IMR-90 (cell line): ENCODE results near the gene MCUB. TPM values are rescaled to one million over a fixed set of nuclear protein-coding genes. Genes with fewer than 3 reads are reported as not detected.

Experiments used
- ATAC-seq: fragments of 200-7000 bp; cut with Tn5 transposase; 2 replicates; pipeline ENCODE4 v1.9.1; 2020; ENCODE audit warnings: low read depth, mild to moderate bottlenecking, moderate library complexity
- BruUV-seq: library from RNA; stranded (reverse); fragments of 400-500 nt; replicated peaks from 2 replicates; lab custom pipeline; 2021; lab: Mats Ljungman, UMichigan
- CTCF ChIA-PET: fragments of 300-600 bp; formaldehyde crosslinking; extraction: SDS; loops from one replicate; lab custom pipeline; 2021; ENCODE audit warnings: antibody characterized with exemption; lab: Yijun Ruan, JAX
- POLR2A ChIA-PET: fragments of 300-600 bp; sonication (Branson Sonifier 250); formaldehyde crosslinking; loops from one replicate; lab custom pipeline; 2022; ENCODE audit warnings: antibody characterized with exemption; ENCODE audit not compliant: unreplicated experiment; lab: Charles Lee
- DNase-seq: peaks from one replicate; pipeline ENCODE4 v3.0.0; 2013
- H2AFZ ChIP-seq: replicated peaks from 2 replicates; pipeline ENCODE3; 2013; ENCODE audit warnings: low read length, mild to moderate bottlenecking; ENCODE audit not compliant: poor library complexity
- H2AK5ac ChIP-seq: 2 replicates; pipeline ENCODE4 v1.6.1; 2013; ENCODE audit warnings: low read depth, low read length, inconsistent platforms
- H2AK9ac ChIP-seq: replicated peaks from 2 replicates; pipeline ENCODE3; 2013; ENCODE audit warnings: mild to moderate bottlenecking, low read depth, low read length, moderate library complexity; ENCODE audit not compliant: poor library complexity
- H2BK120ac ChIP-seq: 2 replicates; pipeline ENCODE4 v1.6.1; 2013; ENCODE audit warnings: low read depth, low read length, inconsistent platforms
- H2BK15ac ChIP-seq: 3 replicates; pipeline ENCODE4 v1.6.1; 2013; ENCODE audit warnings: low read depth, low read length, inconsistent platforms
- H2BK20ac ChIP-seq: 2 replicates; pipeline ENCODE4 v1.6.1; 2013; ENCODE audit warnings: low read depth, mild to moderate bottlenecking, inconsistent platforms, low read length, moderate library complexity
- H2BK5ac ChIP-seq: 2 replicates; pipeline ENCODE4 v1.6.1; 2013; ENCODE audit warnings: mild to moderate bottlenecking, low read depth, low read length, inconsistent platforms; ENCODE audit not compliant: poor library complexity, severe bottlenecking
- H3K14ac ChIP-seq: replicated peaks from 2 replicates; pipeline ENCODE4 v1.6.1; 2013; ENCODE audit warnings: low read depth, low read length, inconsistent platforms
- H3K18ac ChIP-seq: 2 replicates; pipeline ENCODE4 v1.6.1; 2013; ENCODE audit warnings: low read depth, low read length, control low read depth
- H3K23ac ChIP-seq: 2 replicates; pipeline ENCODE4 v1.6.1; 2013; ENCODE audit warnings: low read depth, low read length, inconsistent platforms
- H3K27ac ChIP-seq: 2 replicates; pipeline ENCODE4 v1.5.1; 2013; ENCODE audit warnings: mild to moderate bottlenecking, control low read depth, low read length; ENCODE audit not compliant: insufficient read depth
- H3K27me3 ChIP-seq: 2 replicates; pipeline ENCODE4 v1.6.1; 2013; ENCODE audit warnings: low read length; ENCODE audit not compliant: control insufficient read depth, insufficient read depth
- H3K36me3 ChIP-seq: 2 replicates; pipeline ENCODE4 v1.6.1; 2013; ENCODE audit warnings: low read length, mixed read lengths; ENCODE audit not compliant: control insufficient read depth, insufficient read depth
- H3K4ac ChIP-seq: 2 replicates; pipeline ENCODE4 v1.6.1; 2013; ENCODE audit warnings: low read depth, low read length, inconsistent platforms
- H3K4me1 ChIP-seq: 2 replicates; pipeline ENCODE4 v1.6.1; 2013; ENCODE audit warnings: low read length, mixed read lengths; ENCODE audit not compliant: control insufficient read depth, insufficient read depth
- H3K4me2 ChIP-seq: 2 replicates; pipeline ENCODE4 v1.6.1; 2013; ENCODE audit warnings: low read depth, mild to moderate bottlenecking, control low read depth, low read length, moderate library complexity
- H3K4me3 ChIP-seq: 2 replicates; pipeline ENCODE4 v1.5.1; 2013; ENCODE audit warnings: low read depth, mild to moderate bottlenecking, control low read depth, low read length, moderate library complexity; ENCODE audit not compliant: insufficient read depth
- H3K56ac ChIP-seq: 2 replicates; pipeline ENCODE4 v1.6.1; 2013; ENCODE audit warnings: low read length, inconsistent platforms; ENCODE audit not compliant: insufficient read depth; ENCODE audit errors: extremely low read depth
- H3K79me1 ChIP-seq, 2 experiments: 2 replicates each; pipeline ENCODE4 v1.6.1; 2013; ENCODE audit warnings: low read length in 2 of 2, inconsistent platforms in 1 of 2, low read depth in 1 of 2
- H3K9ac ChIP-seq: 2 replicates; pipeline ENCODE4 v1.6.1; 2013; ENCODE audit warnings: low read depth, low read length, control low read depth
- H3K9me1 ChIP-seq: 2 replicates; pipeline ENCODE4 v1.6.1; 2013; ENCODE audit warnings: low read length, inconsistent platforms; ENCODE audit not compliant: insufficient read depth
- H3K9me3 ChIP-seq: 2 replicates; pipeline ENCODE4 v1.6.1; 2013; ENCODE audit warnings: low read length; ENCODE audit not compliant: control insufficient read depth, insufficient read depth
- H4K20me1 ChIP-seq: 2 replicates; pipeline ENCODE4 v1.6.1; 2013; ENCODE audit warnings: low read length, inconsistent platforms; ENCODE audit not compliant: insufficient read depth
- H4K5ac ChIP-seq: 2 replicates; pipeline ENCODE4 v1.6.1; 2013; ENCODE audit warnings: mild to moderate bottlenecking, low read depth, low read length, control low read depth
- H4K8ac ChIP-seq, 2 experiments: 2 replicates each; pipeline ENCODE4 v1.6.1; 2013; ENCODE audit warnings: low read depth in 2 of 2, low read length in 2 of 2, control low read depth in 1 of 2, inconsistent platforms in 1 of 2
- H4K91ac ChIP-seq: 2 replicates; pipeline ENCODE4 v1.6.1; 2013; ENCODE audit warnings: low read depth, low read length, inconsistent platforms; ENCODE audit not compliant: insufficient read depth
- BHLHE40 ChIP-seq: fragments of 150-350 bp; IDR thresholded peaks from 2 replicates; pipeline ENCODE4 v1.6.1; 2016; ENCODE audit warnings: mild to moderate bottlenecking, low read depth, low read length
- MAFK ChIP-seq: IDR thresholded peaks from 2 replicates; pipeline ENCODE4 v1.6.1; 2012; ENCODE audit warnings: low read depth, low read length, improper control_type of control experiment
- MAZ ChIP-seq: IDR thresholded peaks from 2 replicates; pipeline ENCODE4 v1.6.1; 2012; ENCODE audit warnings: low read depth, mild to moderate bottlenecking, low read length, improper control_type of control experiment, moderate library complexity, borderline replicate concordance
- MXI1 ChIP-seq: IDR thresholded peaks from 2 replicates; pipeline ENCODE4 v1.6.1; 2012; ENCODE audit warnings: low read depth, mild to moderate bottlenecking, low read length, moderate library complexity, borderline replicate concordance
- NFE2L2 ChIP-seq: fragments of 150-350 bp; IDR thresholded peaks from 2 replicates; pipeline ENCODE4 v1.6.1; 2016; ENCODE audit warnings: low read depth, mild to moderate bottlenecking, low read length
- POLR2A ChIP-seq: IDR thresholded peaks from 2 replicates; pipeline ENCODE4 v1.6.1; 2012; ENCODE audit warnings: mild to moderate bottlenecking, low read depth, low read length
- RAD21 ChIP-seq: IDR thresholded peaks from 2 replicates; pipeline ENCODE4 v1.6.1; 2012; ENCODE audit warnings: low read length, improper control_type of control experiment
- RCOR1 ChIP-seq: IDR thresholded peaks from 2 replicates; pipeline ENCODE4 v1.6.1; 2012; ENCODE audit warnings: mild to moderate bottlenecking, low read length, improper control_type of control experiment; ENCODE audit not compliant: insufficient replicate concordance
- USF2 ChIP-seq: fragments of 150-350 bp; IDR thresholded peaks from 2 replicates; pipeline ENCODE4 v1.6.1; 2017; ENCODE audit warnings: mild to moderate bottlenecking, antibody characterized with exemption, low read length, low read depth
- WGBS, 2 experiments: methylation state at CpG; one replicate each; pipeline versions ENCODE4 v1.1.5 to v1.1.7; 2013; ENCODE audit warnings: missing lambda C conversion rate in 2 of 2; ENCODE audit not compliant: insufficient read length in 1 of 2; ENCODE audit errors: extremely low coverage in 2 of 2; 5-methylcytosine and 5-hydroxymethylcytosine counted together
- dilution Hi-C: fragments of 300-500 bp; cut with HindIII; formaldehyde crosslinking; loops from one replicate; pipeline ENCODE4 v1.14.3; 2018; ENCODE audit warnings: low sequenced_read_pairs; ENCODE audit not compliant: unreplicated experiment
- in situ Hi-C: fragments of 300-500 bp; cut with MboI; formaldehyde crosslinking; loops from 3 replicates; pipeline ENCODE4 v1.14.3; 2019; ENCODE audit warnings: low sequenced_read_pairs, inconsistent platforms, mixed read lengths
- intact Hi-C: fragments of 100-400 bp; cut with micrococcal nuclease; formaldehyde crosslinking; loops from 2 replicates; pipeline ENCODE4 v1.10.0; 2022
- polyA plus RNA-seq, 3 experiments: library from polyadenylated mRNA; depleted of rRNA; stranded (reverse); fragments of >200 nt; gene quantifications; 2 replicates each; pipeline ENCODE4 v1.2.3, GENCODE V29; 2012; ENCODE audit warnings: low replicate concordance in 1 of 3
- total RNA-seq: library from RNA; depleted of rRNA; stranded (reverse); fragments of >200 nt; gene quantifications from 2 replicates; pipeline ENCODE4 v1.2.3, GENCODE V29; 2012

The MCUB gene
- total and polyA plus RNA-seq, 2 of the 4 experiments (the other 2 are of a cell fraction), result 18.5 to 20.4 TPM

GRCh38 chr4:109614015-109614414 is 54.0 kb downstream of the MCUB start:
- H4K5ac ChIP-seq, result no peak overlapping the region
- DNase-seq (no peak), ATAC-seq (no peak)
- H3K9me3 ChIP-seq, result no peaks in the 10 kb centered on the region
- H4K91ac ChIP-seq, result no peak overlapping the region
- TF ChIP-seq BHLHE40 (no peak), MXI1 (no peak), USF2 (no peak), POLR2A (no peak), RCOR1 (no peak), NFE2L2 (no peak), MAFK (no peak), MAZ (no peak), RAD21 (no peak)
- H3K23ac ChIP-seq, result no peak overlapping the region
- WGBS, 2 experiments, result no CpG with 5 or more reads among the region's 1 CpG
- no peak overlapping the region for H3K4me2 ChIP-seq
- no peak overlapping the region for H2AFZ ChIP-seq
- H3K14ac ChIP-seq, result no peak overlapping the region
- no TSS peak for BruUV-seq
- H4K20me1 ChIP-seq, result no peaks in the 10 kb centered on the region
- no peak overlapping the region for H2AK5ac ChIP-seq
- H3K9ac ChIP-seq, result no peak overlapping the region
- dilution Hi-C loops (no loop called here), intact Hi-C loops (no loop called here), in situ Hi-C loops (no loop called here)
- H3K9me1 ChIP-seq, result no peaks in the 10 kb centered on the region; the same call in 1 of the 2 replicates
- no peak overlapping the region for H3K27ac ChIP-seq
- no peak overlapping the region for H2BK15ac ChIP-seq
- no peak overlapping the region for H3K56ac ChIP-seq
- H2AK9ac ChIP-seq, result no peak overlapping the region
- H2BK20ac ChIP-seq, result no peak overlapping the region
- no peaks in the 10 kb centered on the region; the same call in 1 of the 2 replicates for H3K4me1 ChIP-seq
- H3K18ac ChIP-seq, result no peak overlapping the region
- H3K79me1 ChIP-seq, result no peaks in the 10 kb centered on the region; a peak in 1 of 4 replicates
- ChIA-PET CTCF (no interaction called here), POLR2A (no interaction called here)
- no peak overlapping the region for H3K4ac ChIP-seq
- H2BK5ac ChIP-seq, result no peak overlapping the region
- H2BK120ac ChIP-seq, result no peak overlapping the region
- no peaks in the 10 kb centered on the region for H3K36me3 ChIP-seq
- no peak overlapping the region for H3K4me3 ChIP-seq
- no peaks in the 10 kb centered on the region for H3K27me3 ChIP-seq
- no peak overlapping the region for H4K8ac ChIP-seq
